Neural cell (in vitro differentiated cells): ENCODE measurements around the gene MRPS18A. TPM values are rescaled to one million over a fixed set of nuclear protein-coding genes. Genes with fewer than 3 reads are reported as not detected.

ENCODE experiments used
- H2AFZ ChIP-seq: fragments of 200-600, 300-800 bp; sonication (generic), shearing (Covaris generic); 2 replicates; pipeline ENCODE4 v1.6.0; 2014; ENCODE audit warnings: low read depth, mild to moderate bottlenecking, antibody characterized with exemption, low read length, moderate library complexity
- H3F3A ChIP-seq: fragments of 200-600 bp; shearing (Covaris generic); 2 replicates; pipeline ENCODE4 v1.6.1; 2016; ENCODE audit warnings: mild to moderate bottlenecking, moderate library complexity, mixed read lengths, antibody characterized with exemption, low read length; ENCODE audit not compliant: insufficient read depth, poor library complexity, severe bottlenecking
- H3K27ac ChIP-seq: fragments of 200-600, 300-800 bp; sonication (generic), shearing (Covaris generic); 2 replicates; pipeline ENCODE4 v1.5.1; 2014; ENCODE audit warnings: mild to moderate bottlenecking, low read length, moderate library complexity
- H3K27me3 ChIP-seq: fragments of 300-800, 200-600 bp; sonication (generic), shearing (Covaris generic); 2 replicates; pipeline ENCODE4 v1.6.0; 2014; ENCODE audit warnings: mild to moderate bottlenecking, low read depth, low read length, moderate library complexity; ENCODE audit not compliant: insufficient read depth
- H3K36me3 ChIP-seq: fragments of 300-800, 200-600 bp; sonication (generic), shearing (Covaris generic); 2 replicates; pipeline ENCODE4 v1.5.1; 2014; ENCODE audit warnings: mild to moderate bottlenecking, antibody characterized with exemption, low read length, moderate library complexity; ENCODE audit not compliant: insufficient read depth
- H3K4me2 ChIP-seq: fragments of 300-800, 200-600 bp; sonication (generic), shearing (Covaris generic); 2 replicates; pipeline ENCODE4 v1.6.0; 2014; ENCODE audit warnings: mild to moderate bottlenecking, low read length
- H3K4me3 ChIP-seq: fragments of 300-800, 200-600 bp; sonication (generic), shearing (Covaris generic); 2 replicates; pipeline ENCODE4 v1.5.1; 2014; ENCODE audit warnings: mild to moderate bottlenecking, low read length, moderate library complexity
- H3K79me2 ChIP-seq: fragments of 200-600 bp; shearing (Covaris generic); replicated peaks from 2 replicates; pipeline ENCODE4 v1.6.0; 2014; ENCODE audit warnings: mild to moderate bottlenecking, low read length, moderate library complexity; ENCODE audit not compliant: insufficient read depth
- H3K9ac ChIP-seq: fragments of 300-800, 200-600 bp; sonication (generic), shearing (Covaris generic); 2 replicates; pipeline ENCODE4 v1.6.1; 2016; ENCODE audit warnings: mild to moderate bottlenecking, low read length, mixed read lengths
- H3K9me2 ChIP-seq: fragments of 200-600 bp; shearing (Covaris generic); 2 replicates; pipeline ENCODE4 v1.6.1; 2016; ENCODE audit warnings: mild to moderate bottlenecking, low read length, mixed read lengths; ENCODE audit not compliant: insufficient read depth
- H3K9me3 ChIP-seq: fragments of 200-600, 300-800 bp; sonication (generic), shearing (Covaris generic); 2 replicates; pipeline ENCODE4 v1.6.1; 2016; ENCODE audit warnings: mild to moderate bottlenecking, mixed run types, low read length, moderate library complexity, mixed read lengths
- H4K20me1 ChIP-seq: fragments of 200-600 bp; shearing (Covaris generic); 2 replicates; pipeline ENCODE4 v1.6.1; 2016; ENCODE audit warnings: mild to moderate bottlenecking, mixed run types; ENCODE audit not compliant: insufficient read depth
- CTCF ChIP-seq: fragments of 450-650 bp; IDR thresholded peaks from 2 replicates; pipeline ENCODE4 v1.5.1; 2014; ENCODE audit warnings: antibody characterized with exemption, mild to moderate bottlenecking, moderate library complexity; ENCODE audit not compliant: poor library complexity, severe bottlenecking
- EP300 ChIP-seq: fragments of 450-650 bp; conservative IDR thresholded peaks from 2 replicates; pipeline ENCODE4 v1.6.1; 2014; ENCODE audit warnings: antibody characterized with exemption, mild to moderate bottlenecking, moderate library complexity; ENCODE audit not compliant: poor library complexity, severe bottlenecking
- EZH2 ChIP-seq: fragments of 200-600, 300-800 bp; shearing (Covaris generic), sonication (generic); IDR thresholded peaks from 2 replicates; pipeline ENCODE4 v1.6.1; 2014; ENCODE audit warnings: antibody characterized with exemption, low read length, borderline replicate concordance, mild to moderate bottlenecking; ENCODE audit not compliant: insufficient read depth, poor library complexity, severe bottlenecking
- MXI1 ChIP-seq: fragments of 450-650 bp; conservative IDR thresholded peaks from 2 replicates; pipeline ENCODE4 v1.6.1; 2014; ENCODE audit warnings: antibody characterized with exemption, mild to moderate bottlenecking; ENCODE audit not compliant: poor library complexity, severe bottlenecking
- POLR2AphosphoS5 ChIP-seq: IDR thresholded peaks from 2 replicates; pipeline ENCODE4 v1.6.1; 2012
- RAD21 ChIP-seq: fragments of 450-650 bp; conservative IDR thresholded peaks from 2 replicates; pipeline ENCODE4 v1.6.1; 2014; ENCODE audit warnings: antibody characterized with exemption, mild to moderate bottlenecking, moderate library complexity
- REST ChIP-seq: IDR thresholded peaks from 2 replicates; pipeline ENCODE4 v1.6.1; 2012; ENCODE audit warnings: borderline replicate concordance
- SMC3 ChIP-seq: fragments of 450-650 bp; conservative IDR thresholded peaks from 2 replicates; pipeline ENCODE4 v1.6.1; 2014; ENCODE audit warnings: antibody characterized with exemption, mild to moderate bottlenecking, moderate library complexity; ENCODE audit not compliant: poor library complexity
- polyA plus RNA-seq: library from polyadenylated mRNA; depleted of rRNA; stranded (reverse); fragments of >200 nt; gene quantifications from 2 replicates; pipeline ENCODE4 v1.2.3, GENCODE V29; 2014

Gene MRPS18A
- polyA plus RNA-seq, 1 donor from 2014 or later, result 39.6 TPM

GRCh38 chr6:43703512-43704429 lies 16.2 kb upstream of the MRPS18A start:
- Histone ChIP-seq H3K36me3 (no peaks in the 10 kb centered on the region), H3K4me3 (no peak overlapping the region), H3K9me3 (no peaks in the 10 kb centered on the region), H2AFZ (no peak overlapping the region), H3K79me2 (no peaks in the 10 kb centered on the region), H4K20me1 (no peaks in the 10 kb centered on the region), H3K27me3 (no peaks in the 10 kb centered on the region), H3K9ac (no peak overlapping the region), H3K9me2 (no peaks in the 10 kb centered on the region), H3K4me2 (no peak overlapping the region), H3K27ac (no peak overlapping the region), H3F3A (no peaks in the 10 kb centered on the region)
- TF ChIP-seq EP300 (no peak), CTCF (no peak), POLR2AphosphoS5 (no peak), MXI1 (no peak), REST (no peak), SMC3 (no peak), EZH2 (no peak), RAD21 (no peak)

- Histone ChIP-seq H3K27ac (no peak overlapping the region), H3K9me2 (no peaks in the 10 kb centered on the region), H2AFZ (no peak overlapping the region), H3K79me2 (no peaks in the 10 kb centered on the region), H3K4me3 (no peak overlapping the region), H3K36me3 (no peaks in the 10 kb centered on the region), H3F3A (no peaks in the 10 kb centered on the region), H3K9ac (no peak overlapping the region), H4K20me1 (no peaks in the 10 kb centered on the region), H3K27me3 (no peaks in the 10 kb centered on the region), H3K9me3 (no peaks in the 10 kb centered on the region), H3K4me2 (no peak overlapping the region)
- TF ChIP-seq EZH2 (no peak), CTCF (no peak), SMC3 (no peak), POLR2AphosphoS5 (no peak), REST (no peak)
These were observed 15.2 kb upstream of the MRPS18A start for GRCh38 chr6:43702534-43703440.
